Measurements from ENCODE around the gene MAVS.

Gene MAVS

GRCh38 chr20:3909952-3910366 is 63.3 kb downstream of the MAVS start:
- DNase-seq (ENCODE audit: extremely low read depth, low read depth): no peak
- TF ChIP-seq, protein P1, sequence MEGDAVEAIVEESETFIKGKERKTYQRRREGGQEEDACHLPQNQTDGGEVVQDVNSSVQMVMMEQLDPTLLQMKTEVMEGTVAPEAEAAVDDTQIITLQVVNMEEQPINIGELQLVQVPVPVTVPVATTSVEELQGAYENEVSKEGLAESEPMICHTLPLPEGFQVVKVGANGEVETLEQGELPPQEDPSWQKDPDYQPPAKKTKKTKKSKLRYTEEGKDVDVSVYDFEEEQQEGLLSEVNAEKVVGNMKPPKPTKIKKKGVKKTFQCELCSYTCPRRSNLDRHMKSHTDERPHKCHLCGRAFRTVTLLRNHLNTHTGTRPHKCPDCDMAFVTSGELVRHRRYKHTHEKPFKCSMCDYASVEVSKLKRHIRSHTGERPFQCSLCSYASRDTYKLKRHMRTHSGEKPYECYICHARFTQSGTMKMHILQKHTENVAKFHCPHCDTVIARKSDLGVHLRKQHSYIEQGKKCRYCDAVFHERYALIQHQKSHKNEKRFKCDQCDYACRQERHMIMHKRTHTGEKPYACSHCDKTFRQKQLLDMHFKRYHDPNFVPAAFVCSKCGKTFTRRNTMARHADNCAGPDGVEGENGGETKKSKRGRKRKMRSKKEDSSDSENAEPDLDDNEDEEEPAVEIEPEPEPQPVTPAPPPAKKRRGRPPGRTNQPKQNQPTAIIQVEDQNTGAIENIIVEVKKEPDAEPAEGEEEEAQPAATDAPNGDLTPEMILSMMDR (IDR thresholded peaks at IDR 0.05; ENCODE audit: low read depth, low read length, missing control alignments): no peak
- no peak overlapping the region for H3K4me3 ChIP-seq (replicated peaks; ENCODE audit: low read depth, low read length)

DNA sequence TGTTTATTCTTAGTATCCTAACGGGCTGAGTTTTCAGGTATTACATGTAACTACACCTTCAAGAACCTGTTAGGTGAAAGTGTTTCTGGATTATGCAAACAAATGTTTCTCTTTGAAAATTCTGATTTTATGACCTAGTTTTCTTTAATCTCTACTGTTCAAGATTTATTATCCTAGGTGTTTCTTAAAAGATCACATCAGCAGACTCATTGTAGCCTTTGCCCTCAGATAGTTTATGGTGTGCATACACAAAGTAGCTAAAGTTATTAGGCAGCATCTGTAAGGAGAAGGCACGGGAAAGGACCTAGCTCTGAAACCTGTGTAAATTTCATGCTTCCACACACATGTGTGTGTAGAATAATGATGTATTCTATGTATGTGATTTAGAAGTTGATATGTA is 64.2 kb downstream of the MAVS start:
- H3K4me3 ChIP-seq (replicated peaks; ENCODE audit: low read depth, low read length): no peak overlapping the region
- TF ChIP-seq, protein P1 (IDR thresholded peaks at IDR 0.05; ENCODE audit: low read depth, low read length, missing control alignments): no peak
- DNase-seq (ENCODE audit: extremely low read depth, low read depth): no peak

DNA sequence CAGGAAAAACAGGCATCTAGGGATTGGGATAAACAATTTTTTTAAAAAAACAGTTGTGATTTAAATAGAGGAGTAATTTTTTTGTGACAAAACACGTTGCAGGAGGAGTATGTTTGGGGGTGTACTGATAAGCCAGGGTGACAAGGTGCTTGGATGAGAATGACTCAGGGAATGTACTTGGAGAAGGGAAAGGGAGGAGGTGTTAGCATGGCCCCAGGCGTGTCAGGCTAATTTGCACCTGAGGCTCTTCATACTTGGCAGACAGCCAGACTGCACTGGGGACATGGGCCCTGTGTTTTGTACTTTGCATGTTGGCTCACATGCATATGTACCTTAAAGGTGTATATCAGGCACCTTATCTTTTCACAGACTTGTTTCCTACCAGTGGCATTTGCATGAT is 65.3 kb downstream of the MAVS start:
- no peak for DNase-seq (ENCODE audit: extremely low read depth, low read depth)
- TF ChIP-seq, protein P1 (IDR thresholded peaks at IDR 0.05; ENCODE audit: low read depth, low read length, missing control alignments): no peak
- no peak overlapping the region for H3K4me3 ChIP-seq (replicated peaks; ENCODE audit: low read depth, low read length)

- TF ChIP-seq, protein P1 (IDR thresholded peaks at IDR 0.05; ENCODE audit: low read depth, low read length, missing control alignments): no peak
- no peak overlapping the region for H3K4me3 ChIP-seq (replicated peaks; ENCODE audit: low read depth, low read length)
- no peak for DNase-seq (ENCODE audit: extremely low read depth, low read depth)
Measured at GRCh38 chr20:3914446-3914845, 67.8 kb downstream of the MAVS start.

GRCh38 chr20:3915691-3916090 is 69.1 kb downstream of the MAVS start:
- no peak for DNase-seq (ENCODE audit: extremely low read depth, low read depth)
- TF ChIP-seq, protein P1 (IDR thresholded peaks at IDR 0.05; ENCODE audit: low read depth, low read length, missing control alignments): no peak
- no peak overlapping the region for H3K4me3 ChIP-seq (replicated peaks; ENCODE audit: low read depth, low read length)

DNA sequence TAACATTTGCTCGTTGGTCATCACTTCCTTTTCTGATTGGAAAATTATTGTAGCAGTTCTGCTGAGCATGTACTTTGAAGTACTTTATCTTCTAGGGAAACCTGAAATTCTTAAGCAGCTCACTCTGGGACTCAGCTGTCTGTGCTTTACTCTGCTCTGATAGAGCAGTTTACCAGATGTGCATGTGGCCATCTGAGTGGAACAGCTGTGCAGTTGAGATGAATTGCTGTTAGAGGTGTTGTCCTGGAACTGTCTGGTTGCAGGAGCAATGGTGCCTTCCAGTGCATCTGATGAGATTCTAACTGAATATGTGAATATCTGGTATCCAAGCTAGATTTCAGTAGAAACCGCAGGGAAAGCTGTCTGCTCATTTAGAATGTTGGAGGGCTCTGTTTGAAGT is 69.7 kb downstream of the MAVS start:
- no peak overlapping the region for H3K4me3 ChIP-seq (replicated peaks; ENCODE audit: low read depth, low read length)
- TF ChIP-seq, protein P1 (IDR thresholded peaks at IDR 0.05; ENCODE audit: low read depth, low read length, missing control alignments): no peak
- no peak for DNase-seq (ENCODE audit: extremely low read depth, low read depth)

DNA sequence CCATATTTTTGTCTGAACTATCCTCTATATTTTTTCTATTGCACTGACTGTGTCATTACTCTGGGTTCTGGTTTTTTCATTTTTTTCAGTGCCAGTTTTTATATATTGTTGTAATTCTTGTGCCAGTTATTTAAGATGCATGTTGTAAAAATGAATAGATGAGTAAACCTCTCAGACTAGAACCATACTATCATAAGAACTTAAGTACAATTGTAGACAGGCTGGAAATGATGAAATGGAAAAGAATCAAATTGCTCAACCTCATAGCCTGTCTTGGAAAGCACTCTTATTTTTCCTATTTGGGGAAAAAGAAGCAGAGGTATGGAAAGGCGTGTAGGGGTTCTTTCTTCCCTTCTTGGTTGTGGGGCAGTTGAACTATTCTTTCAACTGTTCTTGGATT is 72.7 kb downstream of the MAVS start:
- TF ChIP-seq, protein P1 (IDR thresholded peaks at IDR 0.05; ENCODE audit: low read depth, low read length, missing control alignments): no peak
- no peak for DNase-seq (ENCODE audit: extremely low read depth, low read depth)

More for the DNA sequence above, 72.7 kb downstream of the MAVS start:
- no peak overlapping the region for H3K4me3 ChIP-seq (replicated peaks; ENCODE audit: low read depth, low read length)

Measured in HFF-Myc (cell line).